K562 (cell line): ENCODE results near the gene MAP3K12. TPM values are rescaled to one million over a fixed set of nuclear protein-coding genes. Genes with fewer than 3 reads are reported as not detected.

ENCODE experiments used
- ELF4 ChIP-seq: fragments of 450-650 bp; formaldehyde crosslinking; IDR thresholded peaks from 2 replicates; pipeline ENCODE4 v1.4.0; 2022; ENCODE audit warnings: missing genetic modification characterization
- EWSR1 ChIP-seq: fragments of 450-650 bp; IDR thresholded peaks from 2 replicates; pipeline ENCODE4 v1.6.1; 2018; ENCODE audit warnings: borderline replicate concordance, mild to moderate bottlenecking, low read depth, moderate library complexity; ENCODE audit not compliant: partially characterized antibody
- HMG20A ChIP-seq: fragments of 450-650 bp; formaldehyde crosslinking; conservative IDR thresholded peaks from 2 replicates; pipeline ENCODE4 v1.4.0; 2020; ENCODE audit warnings: mild to moderate bottlenecking, mixed read lengths
- KDM4B ChIP-seq, 2 experiments: fragments of 450-650 bp in 1 of 2; sonication (generic) in 1 of 2; IDR thresholded peaks; 2 replicates each; pipeline ENCODE4 v1.6.1; 2016 to 2017; ENCODE audit warnings: borderline replicate concordance in 2 of 2, antibody characterized with exemption in 1 of 2, low read depth in 1 of 2, mild to moderate bottlenecking in 1 of 2
- MCM5 ChIP-seq: fragments of 450-650 bp; IDR thresholded peaks from 2 replicates; pipeline ENCODE4 v1.6.1; 2016; ENCODE audit warnings: low read depth
- NFE2 ChIP-seq: IDR thresholded peaks from 2 replicates; pipeline ENCODE4 v1.6.1; 2014; ENCODE audit warnings: antibody characterized with exemption, low read depth
- SIN3A ChIP-seq, 2 experiments: fragments of 150-350 bp in 1 of 2; IDR thresholded peaks; 2 replicates each; pipeline ENCODE4 v1.6.1; 2011 to 2016; ENCODE audit warnings: borderline replicate concordance in 2 of 2, low read depth in 2 of 2, low read length in 2 of 2, mild to moderate bottlenecking in 2 of 2, moderate library complexity in 2 of 2; ENCODE audit not compliant: control insufficient read depth in 1 of 2
- SRSF7 ChIP-seq: fragments of 200-400 bp; formaldehyde crosslinking; optimal IDR thresholded peaks from 2 replicates; pipeline ENCODE3; 2017; ENCODE audit warnings: mild to moderate bottlenecking, low read depth, low read length
- STAG1 ChIP-seq: sonication (generic); formaldehyde crosslinking; IDR thresholded peaks from 2 replicates; pipeline ENCODE4 v1.5.0; 2020; ENCODE audit warnings: missing genetic modification reagents, borderline replicate concordance
- TCF7 ChIP-seq: sonication (generic); IDR thresholded peaks from 2 replicates; pipeline ENCODE4 v1.6.1; 2016; ENCODE audit warnings: antibody characterized with exemption, borderline replicate concordance
- ZNF143 ChIP-seq: sonication (generic); formaldehyde crosslinking; IDR thresholded peaks from 2 replicates; pipeline ENCODE4 v1.9.0; 2022; ENCODE audit warnings: mild to moderate bottlenecking, missing genetic modification reagents
- ZNF41 ChIP-seq: fragments of 250-450 bp; sonication (Bioruptor Pico); conservative IDR thresholded peaks from 2 replicates; pipeline ENCODE4 v1.4.0; 2020; ENCODE audit warnings: mild to moderate bottlenecking
- polyA plus RNA-seq, 8 experiments: library from polyadenylated mRNA; depleted of rRNA in 4 of 8; stranded (reverse) in 5 of 8; unstranded in 3 of 8; fragments of >200 nt; fragmentation: Nextera tagmentation in 2 of 8; fragmentation: Illumina TruSeq in 1 of 8; extraction: Ambion mirVana in 2 of 8; extraction: Trizol in 1 of 8; gene quantifications; 2 replicates each; pipeline versions ENCODE4 v1.2.1 to v1.2.3, GENCODE V29; 2011 to 2014; ENCODE audit warnings: inconsistent platforms in 1 of 8, missing spikeins in 1 of 8
- total RNA-seq, 7 experiments: library from RNA; depleted of rRNA in 6 of 7; stranded (reverse); fragments of >200 nt in 6 of 7; fragmentation: Illumina TruSeq in 2 of 7; extraction: Trizol in 2 of 7; gene quantifications; 2 replicates each; pipeline versions ENCODE4 v1.2.1 to v1.2.3, GENCODE V29; 2011 to 2021; ENCODE audit warnings: low replicate concordance in 1 of 7
- TF ChIP-seq, protein P1 (sequence below): fragments of 450-650 bp; formaldehyde crosslinking; conservative IDR thresholded peaks from 2 replicates; pipeline ENCODE4 v1.4.0; 2022; ENCODE audit warnings: mild to moderate bottlenecking, missing genetic modification characterization
- TF ChIP-seq, protein P2 (sequence below): sonication (generic); formaldehyde crosslinking; IDR thresholded peaks from 2 replicates; pipeline ENCODE4 v1.8.1; 2022; ENCODE audit warnings: missing genetic modification reagents
- TF ChIP-seq, protein P3 (sequence below), 2 experiments: fragments of 450-650 bp in 1 of 2; sonication (generic) in 1 of 2; formaldehyde crosslinking in 1 of 2; IDR thresholded peaks in 1 of 2; conservative IDR thresholded peaks in 1 of 2; 2 replicates each; pipeline versions ENCODE4 v1.6.1 to v1.8.1; 2016 to 2023; ENCODE audit warnings: mild to moderate bottlenecking in 2 of 2, moderate library complexity in 2 of 2, inconsistent platforms in 1 of 2, missing genetic modification reagents in 1 of 2
- TF ChIP-seq, protein P4 (sequence below), 3 experiments: fragments of 200-800 bp in 1 of 3; sonication (Bioruptor generic) in 1 of 3; sonication (generic) in 1 of 3; formaldehyde crosslinking in 1 of 3; IDR thresholded peaks; 2 replicates each; pipeline versions ENCODE4 v1.6.1 to v1.8.0; 2016 to 2022; ENCODE audit warnings: mild to moderate bottlenecking in 2 of 3, missing compliant biosample characterization in 2 of 3, missing genetic modification characterization in 2 of 3, missing genetic modification reagents in 1 of 3
- TF ChIP-seq, protein P5 (sequence below): fragments of 250-450 bp; sonication (Bioruptor Pico); IDR thresholded peaks from 2 replicates; pipeline ENCODE4 v1.4.0; 2020; ENCODE audit warnings: mild to moderate bottlenecking, moderate library complexity, borderline replicate concordance

MAP3K12 gene
- total and polyA plus RNA-seq, 9 of the 15 experiments (the other 6 are each of a cell fraction or from before 2014, with no cell fraction given) = 0.10 to 2.4 (median 1.6) TPM

DNA sequence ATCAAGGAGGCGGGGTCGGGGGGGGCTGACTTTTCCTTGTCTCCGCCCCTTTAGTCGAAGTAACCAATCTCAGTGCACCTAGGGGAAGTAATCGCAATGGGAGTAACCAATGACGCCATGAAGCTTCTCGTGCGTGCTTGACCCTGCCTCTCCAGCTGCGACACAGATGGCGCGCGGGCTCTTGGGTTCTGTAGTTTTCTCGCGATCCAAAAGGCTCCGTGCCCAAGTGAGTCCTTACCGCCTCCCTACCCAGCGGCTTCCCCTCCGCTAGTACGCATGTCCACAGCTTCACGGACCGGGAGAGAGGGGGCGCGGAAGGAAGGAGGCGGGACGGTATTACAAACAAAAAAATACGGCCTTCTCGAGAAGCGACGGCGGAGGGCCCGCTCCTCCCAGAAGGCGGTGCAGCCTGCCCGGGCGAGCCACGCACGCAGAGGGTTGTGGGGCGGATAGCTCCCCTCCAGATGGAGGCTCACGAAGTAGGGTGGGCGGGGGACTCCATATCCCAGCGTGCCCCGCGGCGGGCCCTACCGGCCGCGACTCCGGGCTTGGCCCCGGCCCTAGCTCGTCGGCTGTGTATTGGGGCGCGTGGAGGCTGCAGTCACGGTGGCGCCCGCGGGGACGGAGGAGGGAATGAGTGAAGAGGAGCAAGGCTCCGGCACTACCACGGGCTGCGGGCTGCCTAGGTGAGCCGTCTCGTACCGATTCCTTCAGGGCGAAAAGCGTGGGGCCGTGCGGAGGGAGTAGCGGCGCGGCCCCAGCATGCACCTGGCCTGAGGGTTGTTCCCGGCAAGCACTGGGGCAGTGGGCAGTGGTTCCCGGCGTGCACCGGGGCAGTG, 1.7 kb upstream of the MAP3K12 start, which contains the start of gene TARBP2 (continued):
- TF ChIP-seq SIN3A (IDR thresholded peaks at IDR 0.05; ENCODE audit: borderline replicate concordance in 2 of 2, control insufficient read depth in 1 of 2, low read depth in 2 of 2, low read length in 2 of 2) (peak; percentile 19 to 91; a peak in 2 of 4 replicates), EWSR1 (no peak), STAG1 (CRISPR knock-in tag) (no peak), MCM5 (no peak), NFE2 (no peak), HMG20A (no peak), KDM4B (IDR thresholded peaks at IDR 0.05; ENCODE audit: borderline replicate concordance in 2 of 2, low read depth in 1 of 2) (peak in 1 of 2 experiments; percentile 50; a peak in 1 of 4 replicates), ELF4 (peak; percentile 44; the same call in 1 of the 2 replicates), ZNF41 (CRISPR knock-in tag) (peak; percentile 85), ZNF143 (CRISPR knock-in tag) (peak; percentile 89), SRSF7 (no peak), TCF7 (peak; percentile 80; the same call in 1 of the 2 replicates)
- TF ChIP-seq, protein P1, sequence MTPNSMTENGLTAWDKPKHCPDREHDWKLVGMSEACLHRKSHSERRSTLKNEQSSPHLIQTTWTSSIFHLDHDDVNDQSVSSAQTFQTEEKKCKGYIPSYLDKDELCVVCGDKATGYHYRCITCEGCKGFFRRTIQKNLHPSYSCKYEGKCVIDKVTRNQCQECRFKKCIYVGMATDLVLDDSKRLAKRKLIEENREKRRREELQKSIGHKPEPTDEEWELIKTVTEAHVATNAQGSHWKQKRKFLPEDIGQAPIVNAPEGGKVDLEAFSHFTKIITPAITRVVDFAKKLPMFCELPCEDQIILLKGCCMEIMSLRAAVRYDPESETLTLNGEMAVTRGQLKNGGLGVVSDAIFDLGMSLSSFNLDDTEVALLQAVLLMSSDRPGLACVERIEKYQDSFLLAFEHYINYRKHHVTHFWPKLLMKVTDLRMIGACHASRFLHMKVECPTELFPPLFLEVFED = peak; percentile 88
- TF ChIP-seq, protein P2, sequence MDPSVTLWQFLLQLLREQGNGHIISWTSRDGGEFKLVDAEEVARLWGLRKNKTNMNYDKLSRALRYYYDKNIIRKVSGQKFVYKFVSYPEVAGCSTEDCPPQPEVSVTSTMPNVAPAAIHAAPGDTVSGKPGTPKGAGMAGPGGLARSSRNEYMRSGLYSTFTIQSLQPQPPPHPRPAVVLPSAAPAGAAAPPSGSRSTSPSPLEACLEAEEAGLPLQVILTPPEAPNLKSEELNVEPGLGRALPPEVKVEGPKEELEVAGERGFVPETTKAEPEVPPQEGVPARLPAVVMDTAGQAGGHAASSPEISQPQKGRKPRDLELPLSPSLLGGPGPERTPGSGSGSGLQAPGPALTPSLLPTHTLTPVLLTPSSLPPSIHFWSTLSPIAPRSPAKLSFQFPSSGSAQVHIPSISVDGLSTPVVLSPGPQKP = no peak
- TF ChIP-seq, protein P3, sequence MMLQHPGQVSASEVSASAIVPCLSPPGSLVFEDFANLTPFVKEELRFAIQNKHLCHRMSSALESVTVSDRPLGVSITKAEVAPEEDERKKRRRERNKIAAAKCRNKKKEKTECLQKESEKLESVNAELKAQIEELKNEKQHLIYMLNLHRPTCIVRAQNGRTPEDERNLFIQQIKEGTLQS (IDR thresholded peaks at IDR 0.05) = no peak
- TF ChIP-seq, protein P3 (CRISPR knock-in tag; conservative IDR thresholded peaks at IDR 0.05) = peak; percentile 78; the same call in 1 of the 2 replicates
- TF ChIP-seq, protein P4, sequence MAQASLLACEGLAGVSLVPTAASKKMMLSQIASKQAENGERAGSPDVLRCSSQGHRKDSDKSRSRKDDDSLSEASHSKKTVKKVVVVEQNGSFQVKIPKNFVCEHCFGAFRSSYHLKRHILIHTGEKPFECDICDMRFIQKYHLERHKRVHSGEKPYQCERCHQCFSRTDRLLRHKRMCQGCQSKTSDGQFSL (CRISPR knock-in tag; IDR thresholded peaks at IDR 0.05) = peak; percentile 72; the same call in 1 of the 2 replicates
- TF ChIP-seq, protein P4 (tag; IDR thresholded peaks at IDR 0.05) = peak in 1 of 2 experiments; percentile 53; a peak in 1 of 4 replicates
- TF ChIP-seq, protein P5, sequence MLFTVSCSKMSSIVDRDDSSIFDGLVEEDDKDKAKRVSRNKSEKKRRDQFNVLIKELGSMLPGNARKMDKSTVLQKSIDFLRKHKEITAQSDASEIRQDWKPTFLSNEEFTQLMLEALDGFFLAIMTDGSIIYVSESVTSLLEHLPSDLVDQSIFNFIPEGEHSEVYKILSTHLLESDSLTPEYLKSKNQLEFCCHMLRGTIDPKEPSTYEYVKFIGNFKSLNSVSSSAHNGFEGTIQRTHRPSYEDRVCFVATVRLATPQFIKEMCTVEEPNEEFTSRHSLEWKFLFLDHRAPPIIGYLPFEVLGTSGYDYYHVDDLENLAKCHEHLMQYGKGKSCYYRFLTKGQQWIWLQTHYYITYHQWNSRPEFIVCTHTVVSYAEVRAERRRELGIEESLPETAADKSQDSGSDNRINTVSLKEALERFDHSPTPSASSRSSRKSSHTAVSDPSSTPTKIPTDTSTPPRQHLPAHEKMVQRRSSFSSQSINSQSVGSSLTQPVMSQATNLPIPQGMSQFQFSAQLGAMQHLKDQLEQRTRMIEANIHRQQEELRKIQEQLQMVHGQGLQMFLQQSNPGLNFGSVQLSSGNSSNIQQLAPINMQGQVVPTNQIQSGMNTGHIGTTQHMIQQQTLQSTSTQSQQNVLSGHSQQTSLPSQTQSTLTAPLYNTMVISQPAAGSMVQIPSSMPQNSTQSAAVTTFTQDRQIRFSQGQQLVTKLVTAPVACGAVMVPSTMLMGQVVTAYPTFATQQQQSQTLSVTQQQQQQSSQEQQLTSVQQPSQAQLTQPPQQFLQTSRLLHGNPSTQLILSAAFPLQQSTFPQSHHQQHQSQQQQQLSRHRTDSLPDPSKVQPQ (CRISPR knock-in tag) = peak; percentile 82; the same call in 1 of the 2 replicates
